OCI-M2 (cell line): ENCODE data around the gene RHEBL1.

Experiments
- DNase-seq: peaks from one replicate; lab custom pipeline; 2025; ENCODE audit not compliant: unreplicated experiment; lab: John Stamatoyannopoulos, UW

RHEBL1 gene

GRCh38 chr12:49022558-49023178, 47.1 kb downstream of the RHEBL1 start:
- no peak for DNase-seq

- DNase-seq = no peak
Measured at GRCh38 chr12:49021292-49021915, 48.4 kb downstream of the RHEBL1 start.

- DNase-seq = no peak
Measured at GRCh38 chr12:49020441-49020840, 49.3 kb downstream of the RHEBL1 start.

- peak; percentile 62 for DNase-seq
Measured at GRCh38 chr12:49019443-49020324, 50.1 kb downstream of the RHEBL1 start.

GRCh38 chr12:49019120-49019430, 50.7 kb downstream of the RHEBL1 start:
- DNase-seq = no peak

GRCh38 chr12:49018261-49019119, 51.3 kb downstream of the RHEBL1 start, which contains the start of gene PRKAG1:
PRKAG1 (minus strand) TSS chr12:49018776; CDS start chr12:49018740, 36 bp downstream.
- peak; percentile 39 for DNase-seq

- DNase-seq = peak; percentile 47
Measured at GRCh38 chr12:49017891-49018260, 51.9 kb downstream of the RHEBL1 start.

- DNase-seq = no peak
Measured at GRCh38 chr12:49015196-49015595, 54.6 kb downstream of the RHEBL1 start.
